ENCODE results near the gene MARCHF3. TPM values are rescaled to one million over a fixed set of nuclear protein-coding genes. Genes with fewer than 3 reads are reported as not detected.

Gene MARCHF3
- total RNA-seq, 4 donors from 2014 or later = 1.7 to 13.9 (median 2.5) TPM

DNA sequence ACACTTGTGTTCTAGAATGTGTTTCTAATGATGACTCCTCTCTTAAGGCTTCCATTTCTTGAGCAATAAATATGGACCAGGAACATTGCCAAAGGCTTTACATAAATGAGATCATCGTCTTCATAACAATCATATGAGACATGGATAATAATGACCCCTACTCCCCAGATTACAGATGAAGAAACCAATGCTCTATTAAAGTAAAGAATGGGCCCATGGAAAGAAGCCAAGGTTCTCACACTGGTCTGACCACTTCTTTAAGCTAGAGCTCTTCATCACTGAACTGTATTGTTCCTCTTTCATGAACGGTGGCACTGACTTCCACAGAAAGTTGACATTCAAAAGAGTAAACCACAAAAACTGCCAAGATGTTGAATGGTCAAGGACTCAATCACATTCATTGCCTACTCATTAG lies 65.3 kb downstream of the MARCHF3 start:
- no peak for TF ChIP-seq POLR2A (IDR thresholded peaks at IDR 0.05; ENCODE audit: low read depth)
- no peak for TF ChIP-seq POLR2AphosphoS5 (IDR thresholded peaks at IDR 0.05)
- TF ChIP-seq EP300 (IDR thresholded peaks at IDR 0.05) = no peak
- TF ChIP-seq CTCF (IDR thresholded peaks at IDR 0.05) = no peak
- 61% methylated on average over 2 of the region's 2 CpGs for WGBS
- no peak overlapping the region for H3K4me3 ChIP-seq
- no peaks in the 10 kb centered on the region for H3K9me3 ChIP-seq
- no peaks in the 10 kb centered on the region for H3K4me1 ChIP-seq
- no peak overlapping the region for H3K27ac ChIP-seq (replicated peaks in 1 of 4)
- intact Hi-C loops (cut with DNase I) = no loop called here
- no peaks in the 10 kb centered on the region for H3K36me3 ChIP-seq
- H3K27me3 ChIP-seq = no peaks in the 10 kb centered on the region
- no peak for DNase-seq (ENCODE audit: extremely low spot score)

GRCh38 chr5:126963822-126964375 lies 66.5 kb downstream of the MARCHF3 start:
- intact Hi-C loops (cut with DNase I) = no loop called here
- no peak for DNase-seq (ENCODE audit: extremely low spot score)
- no peak overlapping the region for H3K4me3 ChIP-seq
- H3K27me3 ChIP-seq = no peaks in the 10 kb centered on the region
- no peaks in the 10 kb centered on the region for H3K9me3 ChIP-seq
- no peaks in the 10 kb centered on the region for H3K4me1 ChIP-seq
- WGBS = 93% methylated on average over 2 of the region's 2 CpGs
- no peaks in the 10 kb centered on the region for H3K36me3 ChIP-seq
- H3K27ac ChIP-seq (replicated peaks in 1 of 4) = no peak overlapping the region
- TF ChIP-seq POLR2AphosphoS5 (IDR thresholded peaks at IDR 0.05) = no peak
- no peak for TF ChIP-seq POLR2A (IDR thresholded peaks at IDR 0.05; ENCODE audit: low read depth)
- TF ChIP-seq EP300 (IDR thresholded peaks at IDR 0.05) = no peak
- TF ChIP-seq CTCF (IDR thresholded peaks at IDR 0.05) = no peak

DNA sequence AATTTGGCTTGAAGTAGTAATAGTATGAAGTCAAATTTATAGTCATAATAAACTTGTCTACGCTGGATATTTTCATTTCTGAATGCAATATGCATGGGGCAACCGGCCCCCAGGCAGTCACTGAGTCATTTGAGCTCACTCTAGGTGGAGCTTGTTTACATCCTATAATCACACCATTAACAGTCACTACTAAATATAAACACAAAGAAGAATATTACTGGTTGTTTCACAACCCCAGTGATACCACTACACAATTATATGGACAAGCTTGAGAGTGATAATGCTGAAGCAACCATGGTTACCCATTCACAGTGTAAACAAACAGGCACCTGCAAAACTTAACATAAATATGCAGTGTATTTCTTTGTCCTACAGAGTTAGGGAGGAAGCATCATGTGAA lies 68.7 kb downstream of the MARCHF3 start:
- Histone ChIP-seq H3K9me3 (no peaks in the 10 kb centered on the region), H3K36me3 (no peaks in the 10 kb centered on the region), H3K4me3 (no peak overlapping the region), H3K27ac (replicated peaks in 1 of 4) (no peak overlapping the region), H3K27me3 (no peaks in the 10 kb centered on the region), H3K4me1 (no peaks in the 10 kb centered on the region)
- no peak for TF ChIP-seq POLR2A (IDR thresholded peaks at IDR 0.05; ENCODE audit: low read depth)
- TF ChIP-seq POLR2AphosphoS5 (IDR thresholded peaks at IDR 0.05) = no peak
- TF ChIP-seq CTCF (IDR thresholded peaks at IDR 0.05) = no peak
- no peak for TF ChIP-seq EP300 (IDR thresholded peaks at IDR 0.05)
- no peak for DNase-seq (ENCODE audit: extremely low spot score)
- intact Hi-C loops (cut with DNase I) = no loop called here
- WGBS = 92% methylated on average over 2 of the region's 2 CpGs

- Histone ChIP-seq H3K27ac (replicated peaks in 1 of 4) (no peak overlapping the region), H3K27me3 (no peaks in the 10 kb centered on the region), H3K9me3 (no peaks in the 10 kb centered on the region), H3K4me3 (no peak overlapping the region), H3K36me3 (no peaks in the 10 kb centered on the region), H3K4me1 (no peaks in the 10 kb centered on the region)
- TF ChIP-seq EP300 (IDR thresholded peaks at IDR 0.05) (no peak), POLR2A (IDR thresholded peaks at IDR 0.05; ENCODE audit: low read depth) (no peak), CTCF (IDR thresholded peaks at IDR 0.05) (no peak), POLR2AphosphoS5 (IDR thresholded peaks at IDR 0.05) (no peak)
- 69% methylated on average over 1 of the region's 1 CpG for WGBS
- intact Hi-C loops (cut with DNase I) = no loop called here
- no peak for DNase-seq (ENCODE audit: extremely low spot score)
Measured at GRCh38 chr5:126961128-126961527, 69.2 kb downstream of the MARCHF3 start.

DNA sequence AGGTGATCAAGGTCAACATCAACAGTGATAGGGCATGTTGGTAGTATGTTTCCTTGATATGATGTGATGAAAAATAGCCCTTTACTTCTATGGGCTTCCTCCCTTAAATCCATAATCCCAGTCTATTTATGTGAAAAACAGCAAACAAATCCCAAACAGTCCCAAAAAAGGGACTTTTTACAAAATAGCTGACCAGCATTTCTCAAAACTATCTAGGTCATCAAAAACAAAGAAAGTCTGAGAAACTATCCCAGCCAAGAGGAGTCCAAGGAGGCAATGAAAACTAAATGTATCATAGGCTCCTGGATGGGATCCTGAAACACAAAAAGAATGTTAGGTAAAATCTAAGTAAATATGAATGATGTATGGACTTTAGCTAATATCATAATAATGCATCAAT lies 71.2 kb downstream of the MARCHF3 start:
- Histone ChIP-seq H3K4me3 (no peak overlapping the region), H3K9me3 (no peaks in the 10 kb centered on the region), H3K27ac (replicated peaks in 1 of 4) (no peak overlapping the region), H3K4me1 (no peaks in the 10 kb centered on the region), H3K36me3 (no peaks in the 10 kb centered on the region), H3K27me3 (no peaks in the 10 kb centered on the region)
- TF ChIP-seq EP300 (IDR thresholded peaks at IDR 0.05) (no peak), POLR2A (IDR thresholded peaks at IDR 0.05; ENCODE audit: low read depth) (no peak), CTCF (IDR thresholded peaks at IDR 0.05) (no peak), POLR2AphosphoS5 (IDR thresholded peaks at IDR 0.05) (no peak)
- intact Hi-C loops (cut with DNase I) = no loop called here
- DNase-seq (ENCODE audit: extremely low spot score) = no peak

All from esophagus muscularis mucosa (tissue), 4 donors.